OCI-LY1 (cell line): ENCODE data around the gene PHKA2.

Source experiments
- CTCF ChIP-seq: fragments of 200-600 bp; sonication (generic), shearing (Covaris generic); IDR thresholded peaks from 2 replicates; pipeline ENCODE4 v1.5.1; 2017; ENCODE audit warnings: mild to moderate bottlenecking, antibody characterized with exemption, low read length, moderate library complexity, mixed read lengths
- EZH2 ChIP-seq: fragments of 200-600 bp; sonication (generic), shearing (Covaris generic); IDR thresholded peaks from 2 replicates; pipeline ENCODE4 v1.8.0; 2017; ENCODE audit warnings: borderline replicate concordance, mixed run types, mild to moderate bottlenecking, antibody characterized with exemption, low read length, moderate library complexity, mixed read lengths

GRCh38 chrX:18890724-18891547 lies 93.0 kb downstream of the PHKA2 start:
- TF ChIP-seq CTCF (no peak), EZH2 (no peak)
